A549 treated with AZD9567 at 1 μM for 4 hours (cell line): ENCODE data around the gene DAW1. TPM values are rescaled to one million over a fixed set of nuclear protein-coding genes. Genes with fewer than 3 reads are reported as not detected.

Source experiments
- total RNA-seq: library from RNA; stranded (reverse); fragments of 200-300 nt; extraction: Qiagen RNA extraction; gene quantifications from 5 replicates; pipeline ENCODE4 v1.2.3, GENCODE V29; 2022; ENCODE audit not compliant: insufficient read depth

Gene DAW1, protein sequence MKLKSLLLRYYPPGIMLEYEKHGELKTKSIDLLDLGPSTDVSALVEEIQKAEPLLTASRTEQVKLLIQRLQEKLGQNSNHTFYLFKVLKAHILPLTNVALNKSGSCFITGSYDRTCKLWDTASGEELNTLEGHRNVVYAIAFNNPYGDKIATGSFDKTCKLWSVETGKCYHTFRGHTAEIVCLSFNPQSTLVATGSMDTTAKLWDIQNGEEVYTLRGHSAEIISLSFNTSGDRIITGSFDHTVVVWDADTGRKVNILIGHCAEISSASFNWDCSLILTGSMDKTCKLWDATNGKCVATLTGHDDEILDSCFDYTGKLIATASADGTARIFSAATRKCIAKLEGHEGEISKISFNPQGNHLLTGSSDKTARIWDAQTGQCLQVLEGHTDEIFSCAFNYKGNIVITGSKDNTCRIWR
- total RNA-seq: 1.6 to 3.7 TPM (median 1.7 TPM) in 5 replicates

DNA sequence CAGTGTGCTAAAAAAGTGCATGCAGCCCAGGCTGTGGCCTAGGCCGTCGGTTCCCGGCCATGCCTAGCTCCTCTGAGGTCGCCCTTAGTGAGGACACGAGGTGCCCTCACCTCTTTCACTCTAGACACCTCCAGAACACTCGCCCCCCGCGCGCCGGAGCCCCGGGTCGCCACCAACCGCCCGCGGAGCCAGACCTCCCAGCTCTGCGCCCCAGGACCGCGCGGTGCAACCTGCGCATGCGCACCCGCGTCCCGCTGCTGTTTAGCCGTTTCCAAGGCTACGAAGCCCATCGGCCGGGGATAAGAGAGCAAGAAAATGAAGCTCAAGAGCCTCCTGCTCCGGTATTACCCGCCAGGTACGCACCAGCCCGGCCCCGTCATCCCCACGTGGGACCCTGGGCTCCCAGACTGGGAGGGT lies at the start of gene DAW1:
Gene DAW1 (plus strand): TSS at position 257 of the 417 bp plus-strand sequence. CDS start 59 bp downstream, at position 316.

Other genes with a start within 250 kb of the DAW1 start
- gene SCYGR5, start 204.8 kb upstream of the DAW1 start, total RNA-seq: not detected in 5 replicates
- 2.6 to 4.0 TPM (median 2.9 TPM) in 5 replicates for gene SLC19A3, start 153.6 kb upstream of the DAW1 start, total RNA-seq
- not detected in 5 replicates for gene SCYGR6, start 146.9 kb upstream of the DAW1 start, total RNA-seq
- not detected in 5 replicates for gene SCYGR7, start 143.3 kb upstream of the DAW1 start, total RNA-seq
- not detected in 5 replicates for gene SCYGR8, start 125.7 kb upstream of the DAW1 start, total RNA-seq
- gene CCL20, start 57.8 kb upstream of the DAW1 start, total RNA-seq: 3.6 to 9.0 TPM (median 6.2 TPM) in 4 of 5 replicates, not detected in the other